ENCODE measurements around the gene CNKSR3.

DNA sequence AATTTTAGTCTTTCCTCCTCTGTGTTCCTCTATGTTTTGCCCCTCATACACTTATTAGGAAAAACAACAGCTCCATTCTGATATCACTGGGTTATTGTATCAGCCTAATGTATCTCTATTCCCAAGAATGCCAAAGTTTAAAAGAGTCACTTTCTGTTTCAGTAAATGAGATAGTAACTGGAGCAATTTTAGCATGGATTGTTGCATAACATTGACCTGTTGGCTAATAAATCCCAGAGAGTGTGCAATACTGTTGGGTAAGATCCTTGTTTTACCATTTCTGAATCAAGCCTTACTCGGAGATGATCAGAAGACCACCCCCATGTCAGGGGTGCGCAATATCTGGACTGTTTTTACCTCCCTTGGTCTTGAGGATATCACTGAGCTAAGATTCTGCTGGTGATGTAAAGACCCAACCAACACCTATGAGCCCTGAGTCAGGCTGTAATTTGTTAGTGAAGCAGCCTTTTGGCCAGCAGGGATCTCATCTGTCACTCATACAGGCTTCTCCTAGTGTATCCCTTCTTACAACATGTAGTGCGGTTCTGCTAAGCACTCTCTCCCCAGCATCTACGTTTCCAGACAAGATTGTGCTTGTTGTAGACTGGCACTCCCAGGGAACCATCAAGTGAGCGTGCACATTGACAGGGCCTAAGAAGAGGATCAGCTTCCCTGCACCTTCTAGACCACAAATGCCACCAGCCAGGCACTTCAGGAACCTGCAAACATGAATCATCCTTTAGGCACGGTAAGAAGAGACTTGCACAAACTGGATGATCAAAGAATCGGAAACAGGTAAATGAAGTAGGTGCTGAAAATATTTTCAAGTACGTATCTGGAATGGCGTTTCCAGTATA lies 142.4 kb downstream of the CNKSR3 start:
- TF ChIP-seq, protein P1, sequence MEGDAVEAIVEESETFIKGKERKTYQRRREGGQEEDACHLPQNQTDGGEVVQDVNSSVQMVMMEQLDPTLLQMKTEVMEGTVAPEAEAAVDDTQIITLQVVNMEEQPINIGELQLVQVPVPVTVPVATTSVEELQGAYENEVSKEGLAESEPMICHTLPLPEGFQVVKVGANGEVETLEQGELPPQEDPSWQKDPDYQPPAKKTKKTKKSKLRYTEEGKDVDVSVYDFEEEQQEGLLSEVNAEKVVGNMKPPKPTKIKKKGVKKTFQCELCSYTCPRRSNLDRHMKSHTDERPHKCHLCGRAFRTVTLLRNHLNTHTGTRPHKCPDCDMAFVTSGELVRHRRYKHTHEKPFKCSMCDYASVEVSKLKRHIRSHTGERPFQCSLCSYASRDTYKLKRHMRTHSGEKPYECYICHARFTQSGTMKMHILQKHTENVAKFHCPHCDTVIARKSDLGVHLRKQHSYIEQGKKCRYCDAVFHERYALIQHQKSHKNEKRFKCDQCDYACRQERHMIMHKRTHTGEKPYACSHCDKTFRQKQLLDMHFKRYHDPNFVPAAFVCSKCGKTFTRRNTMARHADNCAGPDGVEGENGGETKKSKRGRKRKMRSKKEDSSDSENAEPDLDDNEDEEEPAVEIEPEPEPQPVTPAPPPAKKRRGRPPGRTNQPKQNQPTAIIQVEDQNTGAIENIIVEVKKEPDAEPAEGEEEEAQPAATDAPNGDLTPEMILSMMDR (IDR thresholded peaks at IDR 0.05; ENCODE audit: low read length), result no peak
- TF ChIP-seq EZH2 (IDR thresholded peaks at IDR 0.05; ENCODE audit: borderline replicate concordance, low read length), result no peak
